Measurements from ENCODE around the gene LMX1A.

LMX1A gene

GRCh38 chr1:165392634-165393571 is 36.4 kb upstream of the LMX1A start (continued):
- no peak for TF ChIP-seq ZNF175 (tag by site-specific recombination; IDR thresholded peaks at IDR 0.05)
- no peak for TF ChIP-seq ZNF404 (tag by site-specific recombination; IDR thresholded peaks at IDR 0.05)
- TF ChIP-seq ZNF169 (tag by site-specific recombination; IDR thresholded peaks at IDR 0.05), result no peak
- TF ChIP-seq ZNF146 (tag by site-specific recombination; IDR thresholded peaks at IDR 0.05), result no peak
- TF ChIP-seq ZNF23 (tag by site-specific recombination; IDR thresholded peaks at IDR 0.05; ENCODE audit: borderline replicate concordance), result no peak
- TF ChIP-seq ZNF280D (tag by site-specific recombination; IDR thresholded peaks at IDR 0.05), result no peak
- TF ChIP-seq ZBTB1 (tag by site-specific recombination; IDR thresholded peaks at IDR 0.05), result no peak
- TF ChIP-seq ZNF274 (IDR thresholded peaks at IDR 0.05; ENCODE audit: low read length), result no peak
- no peak for TF ChIP-seq ZNF274 (tag by site-specific recombination; IDR thresholded peaks at IDR 0.05; ENCODE audit: borderline replicate concordance)
- no peak for TF ChIP-seq ZNF266 (tag by site-specific recombination; IDR thresholded peaks at IDR 0.05; ENCODE audit: low read depth)
- TF ChIP-seq ZNF174 (tag by site-specific recombination; IDR thresholded peaks at IDR 0.05), result no peak
- TF ChIP-seq ZBTB48 (tag by site-specific recombination; IDR thresholded peaks at IDR 0.05), result peak; percentile 77; the same call in 1 of the 2 replicates
- TF ChIP-seq BCL11B (tag by site-specific recombination; IDR thresholded peaks at IDR 0.05; ENCODE audit: low read depth), result no peak
- peak; percentile 83 for TF ChIP-seq SP7 (tag by site-specific recombination; IDR thresholded peaks at IDR 0.05)
- no peak for TF ChIP-seq ZNF623 (tag by site-specific recombination; IDR thresholded peaks at IDR 0.05)
- TF ChIP-seq GLI4 (tag by site-specific recombination; IDR thresholded peaks at IDR 0.05), result no peak
- TF ChIP-seq PRDM10 (tag by site-specific recombination; IDR thresholded peaks at IDR 0.05), result peak; percentile 85
- TF ChIP-seq ZNF626 (tag by site-specific recombination; IDR thresholded peaks at IDR 0.05), result no peak
- TF ChIP-seq ZNF324 (tag by site-specific recombination; IDR thresholded peaks at IDR 0.05), result 0 out of 2 replicates have a peak, but pooled peaks have one; percentile 51
- no peak; the same call in none of the 2 replicates for TF ChIP-seq ZNF335 (tag by site-specific recombination; conservative IDR thresholded peaks at IDR 0.05)
- peak; percentile 40; the same call in 1 of the 2 replicates for TF ChIP-seq ZNF76 (tag by site-specific recombination; IDR thresholded peaks at IDR 0.05; ENCODE audit: borderline replicate concordance, low read depth)
- no peak for TF ChIP-seq ZNF37A (tag by site-specific recombination; IDR thresholded peaks at IDR 0.05)
- TF ChIP-seq ZNF16 (tag by site-specific recombination; IDR thresholded peaks at IDR 0.05; ENCODE audit: low read depth), result no peak
- no peak for TF ChIP-seq SETDB1 (IDR thresholded peaks at IDR 0.05; ENCODE audit: insufficient read length, low read length)
- peak; percentile 69 for TF ChIP-seq PATZ1 (tag by site-specific recombination; IDR thresholded peaks at IDR 0.05)
- no peak for TF ChIP-seq ZNF211 (tag by site-specific recombination; IDR thresholded peaks at IDR 0.05; ENCODE audit: low read depth)
- TF ChIP-seq ZNF488 (tag by site-specific recombination; IDR thresholded peaks at IDR 0.05), result no peak

Measured in HEK293 (cell line).